Cardiac fibroblast (primary cell): ENCODE measurements around the gene CELF4.

Experiments
- DNase-seq, 2 donors: peaks; one replicate each; pipeline versions ENCODE4 v3.0.0 to v3.0.0-alpha.2; 2010; ENCODE audit warnings: low read depth in 2 of 2
- H3K4me3 ChIP-seq, 2 donors: replicated peaks in 1 of 2; 1 replicate in 1 of 2; 2 replicates in 1 of 2; pipeline ENCODE4 v1.5.1; 2011; ENCODE audit warnings: low read depth in 2 of 2, low read length in 2 of 2, mild to moderate bottlenecking in 2 of 2, moderate library complexity in 1 of 2
- TF ChIP-seq, protein P1 (sequence below): IDR thresholded peaks from one replicate; pipeline ENCODE4 v1.5.1; 2011; ENCODE audit warnings: low read depth, mild to moderate bottlenecking, low read length, inconsistent platforms

CELF4 gene

DNA sequence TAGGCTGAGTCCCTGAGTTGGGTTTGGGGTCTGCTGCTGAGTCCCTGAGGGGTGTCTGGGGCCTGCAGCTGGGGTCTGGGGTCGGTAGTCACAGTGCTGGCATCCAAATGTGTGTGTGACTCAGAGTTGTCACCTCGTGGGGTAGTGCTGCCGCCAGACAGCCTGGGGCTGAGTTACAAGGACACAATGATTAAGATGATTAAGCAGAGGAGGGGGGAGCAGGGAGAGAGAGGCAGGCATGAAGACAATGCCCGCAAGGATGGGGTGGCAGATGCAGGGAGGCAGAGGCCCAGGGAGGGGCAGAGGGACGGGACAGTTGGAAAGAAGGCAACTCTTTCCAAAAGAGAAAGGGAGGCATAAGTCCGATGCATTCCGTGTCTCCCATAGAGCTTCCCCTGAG is 120.2 kb downstream of the CELF4 start:
- TF ChIP-seq, protein P1, sequence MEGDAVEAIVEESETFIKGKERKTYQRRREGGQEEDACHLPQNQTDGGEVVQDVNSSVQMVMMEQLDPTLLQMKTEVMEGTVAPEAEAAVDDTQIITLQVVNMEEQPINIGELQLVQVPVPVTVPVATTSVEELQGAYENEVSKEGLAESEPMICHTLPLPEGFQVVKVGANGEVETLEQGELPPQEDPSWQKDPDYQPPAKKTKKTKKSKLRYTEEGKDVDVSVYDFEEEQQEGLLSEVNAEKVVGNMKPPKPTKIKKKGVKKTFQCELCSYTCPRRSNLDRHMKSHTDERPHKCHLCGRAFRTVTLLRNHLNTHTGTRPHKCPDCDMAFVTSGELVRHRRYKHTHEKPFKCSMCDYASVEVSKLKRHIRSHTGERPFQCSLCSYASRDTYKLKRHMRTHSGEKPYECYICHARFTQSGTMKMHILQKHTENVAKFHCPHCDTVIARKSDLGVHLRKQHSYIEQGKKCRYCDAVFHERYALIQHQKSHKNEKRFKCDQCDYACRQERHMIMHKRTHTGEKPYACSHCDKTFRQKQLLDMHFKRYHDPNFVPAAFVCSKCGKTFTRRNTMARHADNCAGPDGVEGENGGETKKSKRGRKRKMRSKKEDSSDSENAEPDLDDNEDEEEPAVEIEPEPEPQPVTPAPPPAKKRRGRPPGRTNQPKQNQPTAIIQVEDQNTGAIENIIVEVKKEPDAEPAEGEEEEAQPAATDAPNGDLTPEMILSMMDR: no peak
- no peak overlapping the region for H3K4me3 ChIP-seq
- DNase-seq: no peak

- TF ChIP-seq, protein P1: no peak
- H3K4me3 ChIP-seq: no peak overlapping the region
- no peak for DNase-seq
Observed at GRCh38 chr18:37443325-37444055, 122.1 kb downstream of the CELF4 start.

- TF ChIP-seq, protein P1: no peak
- DNase-seq: no peak
- H3K4me3 ChIP-seq: no peak overlapping the region
Observed at GRCh38 chr18:37442477-37442876, 123.1 kb downstream of the CELF4 start.

DNA sequence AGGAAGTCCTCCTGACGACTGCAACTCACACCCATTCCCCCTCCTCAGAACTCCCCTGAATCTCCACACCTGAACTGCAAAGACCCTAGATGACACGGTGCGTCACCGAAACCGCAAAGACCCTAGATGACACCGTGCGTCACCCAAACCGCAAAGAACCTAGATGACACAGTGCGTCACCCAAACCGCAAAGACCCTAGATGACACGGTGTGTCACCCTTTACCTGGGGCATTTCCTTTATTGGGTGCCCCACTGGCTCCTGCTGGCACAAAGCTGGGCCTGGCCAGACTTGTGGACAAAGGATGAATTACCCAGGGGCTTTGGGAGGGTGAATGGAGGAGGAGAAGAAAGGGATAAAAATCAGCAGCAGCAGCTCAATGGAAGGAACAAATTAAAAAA is 123.8 kb downstream of the CELF4 start:
- DNase-seq: no peak
- TF ChIP-seq, protein P1: no peak
- H3K4me3 ChIP-seq: no peak overlapping the region

- DNase-seq: no peak
- no peak overlapping the region for H3K4me3 ChIP-seq
- TF ChIP-seq, protein P1: no peak
Observed at GRCh38 chr18:37440206-37440605, 125.4 kb downstream of the CELF4 start.

GRCh38 chr18:37438417-37439180 is 127.0 kb downstream of the CELF4 start:
- H3K4me3 ChIP-seq: no peak overlapping the region
- TF ChIP-seq, protein P1: no peak
- no peak for DNase-seq
